A172 (cell line): ENCODE data around the gene UBE2QL1. TPM values are rescaled to one million over a fixed set of nuclear protein-coding genes. Genes with fewer than 3 reads are reported as not detected.

Experiments used
- DNase-seq: peaks from one replicate; pipeline ENCODE4 v3.0.0-alpha.2; 2015; ENCODE audit warnings: low spot score
- total RNA-seq: library from RNA; depleted of rRNA; stranded (reverse); fragments of >200 nt; shearing (Covaris generic); gene quantifications from 2 replicates; pipeline ENCODE4 v1.2.3, GENCODE V29; 2014; rRNA removed

The UBE2QL1 gene
- total RNA-seq, 1 experiment from 2014 or later = 1.9 TPM

DNA sequence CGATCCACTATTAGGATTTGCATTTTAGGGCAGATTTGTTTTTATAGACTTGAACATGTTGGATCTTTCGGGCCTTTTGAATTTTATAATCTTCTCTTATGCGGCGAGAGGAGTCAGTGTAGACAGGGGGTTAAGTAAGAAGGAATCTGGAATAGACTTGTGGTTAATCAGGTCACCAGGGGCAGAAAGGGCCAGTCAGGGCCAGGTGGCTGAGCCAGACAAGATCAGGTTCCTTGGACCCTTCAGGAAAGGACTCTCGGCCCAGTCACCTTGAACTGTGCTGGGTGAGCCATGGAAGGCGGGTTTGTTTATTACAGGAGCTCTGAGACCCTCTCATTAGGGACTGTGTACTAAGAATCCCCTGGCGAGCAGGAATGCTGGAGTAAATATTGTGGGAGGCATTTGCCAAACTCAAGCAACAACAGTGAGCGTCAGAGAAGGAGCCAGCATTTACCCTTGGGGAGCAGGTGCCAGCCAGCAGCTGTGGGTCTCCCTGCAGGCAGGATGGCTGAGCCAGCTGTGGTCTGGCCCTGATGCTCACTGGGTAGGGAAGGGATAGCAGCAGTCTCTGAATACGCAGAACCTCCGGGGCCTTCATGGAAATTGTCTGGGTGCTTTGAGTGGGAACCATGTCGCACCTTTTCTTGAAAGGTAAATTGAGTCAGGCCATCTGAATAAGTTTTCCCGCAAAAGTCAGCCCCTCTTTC lies 79.2 kb downstream of the UBE2QL1 start:
- no peak for DNase-seq

DNA sequence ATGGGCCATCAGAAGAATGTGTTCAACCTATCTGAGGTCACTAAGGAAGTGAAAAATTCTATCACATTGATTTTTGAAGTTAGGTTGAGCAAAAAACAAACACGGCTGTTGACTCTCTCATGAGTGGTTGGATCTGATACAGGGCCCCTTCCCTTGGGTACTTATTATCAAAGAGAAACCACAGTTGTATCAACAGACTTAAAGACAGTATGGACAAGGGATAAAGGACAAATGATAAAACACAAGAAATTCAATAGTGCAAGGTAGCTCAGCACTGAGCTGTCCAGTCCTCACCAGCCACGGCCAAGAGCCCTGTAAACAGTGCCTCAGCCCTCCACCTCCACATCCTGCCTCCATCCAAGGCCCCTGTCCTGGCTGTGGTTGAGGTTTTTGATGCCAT lies 86.9 kb downstream of the UBE2QL1 start:
- DNase-seq = no peak

DNA sequence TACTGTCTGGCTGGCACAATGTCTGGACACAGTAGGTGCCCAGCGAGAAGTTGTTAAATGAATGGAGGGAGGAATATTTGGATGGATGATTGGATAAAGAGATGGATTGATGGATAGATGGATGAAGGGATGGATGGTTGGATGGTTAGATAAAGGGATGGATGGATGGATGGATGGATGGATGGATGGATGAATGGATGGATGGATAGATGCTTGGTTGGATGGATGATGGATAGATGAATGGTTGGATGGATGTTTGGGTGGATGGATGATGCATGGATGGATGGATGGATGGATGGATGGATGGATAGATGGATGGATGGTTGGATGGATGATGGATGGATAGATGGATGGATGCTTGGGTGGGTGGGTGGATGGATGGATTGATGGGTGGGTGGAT lies 90.4 kb downstream of the UBE2QL1 start:
- no peak for DNase-seq

DNA sequence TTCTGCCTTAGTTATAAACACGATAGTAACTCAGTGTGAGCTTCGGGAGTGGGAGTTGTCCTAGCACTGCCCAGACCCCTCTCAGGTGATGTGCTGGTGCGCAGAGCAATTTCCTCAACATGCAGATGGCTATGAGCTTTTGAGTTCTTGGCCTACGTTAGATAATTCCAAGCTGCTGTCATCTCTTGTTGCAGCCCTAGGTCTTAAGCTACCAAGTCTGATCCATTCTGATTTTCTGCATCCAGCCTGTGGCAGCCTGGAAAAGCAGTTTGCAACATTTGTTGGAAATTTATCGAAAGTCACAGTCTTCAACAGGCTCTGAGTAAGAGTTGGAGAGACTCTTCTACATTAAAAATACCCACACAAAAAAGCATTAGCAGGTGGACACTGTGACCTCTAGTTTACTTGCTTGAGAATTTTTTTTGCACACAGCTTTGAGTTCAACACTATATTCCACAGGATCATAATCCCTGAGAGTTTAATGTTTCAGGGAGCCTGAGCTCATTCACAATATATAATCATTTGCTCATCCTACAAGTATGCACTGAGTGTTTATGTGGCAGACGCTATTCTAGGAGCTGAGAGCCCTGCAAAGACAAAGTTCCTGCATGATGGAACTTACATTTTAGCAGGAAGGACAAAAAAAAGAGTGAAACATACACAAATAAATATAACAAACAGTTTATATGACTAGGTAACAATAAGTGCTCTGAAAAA lies 91.6 kb downstream of the UBE2QL1 start:
- no peak for DNase-seq

DNA sequence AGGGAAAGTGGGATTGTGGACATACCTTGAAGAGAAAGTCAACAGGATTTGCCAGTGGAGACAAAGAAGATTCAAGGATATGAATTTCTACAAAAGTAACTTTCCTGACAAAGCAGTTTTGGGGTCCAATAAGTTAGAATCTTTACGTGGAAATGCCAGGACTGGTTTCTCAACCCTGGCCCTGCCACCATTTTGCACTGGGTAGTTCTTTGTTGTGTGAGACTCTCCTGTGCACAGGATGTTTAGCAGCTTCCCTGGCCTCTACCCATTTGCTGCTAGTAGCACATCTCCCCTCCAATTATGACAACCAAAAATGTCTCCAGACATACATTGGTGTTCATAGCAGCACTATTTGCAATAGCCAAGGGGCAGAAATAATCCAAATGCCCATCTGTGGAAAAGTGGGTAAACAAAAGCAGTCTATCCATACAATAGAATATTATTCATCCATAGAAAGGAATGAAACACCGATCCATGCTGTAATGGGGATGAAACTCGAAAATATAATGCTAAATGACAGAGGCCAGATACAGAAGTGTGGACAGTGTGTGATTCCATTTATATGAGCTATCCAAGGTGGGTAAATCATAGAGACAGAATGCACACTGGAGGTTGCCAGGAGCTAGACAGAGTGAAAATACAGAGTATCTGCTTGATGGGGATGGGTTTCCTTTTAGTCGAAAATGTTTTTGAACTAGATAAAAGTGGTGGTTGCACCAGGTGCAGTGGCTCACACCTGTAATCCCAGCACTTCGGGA lies 92.8 kb downstream of the UBE2QL1 start:
- no peak for DNase-seq

DNA sequence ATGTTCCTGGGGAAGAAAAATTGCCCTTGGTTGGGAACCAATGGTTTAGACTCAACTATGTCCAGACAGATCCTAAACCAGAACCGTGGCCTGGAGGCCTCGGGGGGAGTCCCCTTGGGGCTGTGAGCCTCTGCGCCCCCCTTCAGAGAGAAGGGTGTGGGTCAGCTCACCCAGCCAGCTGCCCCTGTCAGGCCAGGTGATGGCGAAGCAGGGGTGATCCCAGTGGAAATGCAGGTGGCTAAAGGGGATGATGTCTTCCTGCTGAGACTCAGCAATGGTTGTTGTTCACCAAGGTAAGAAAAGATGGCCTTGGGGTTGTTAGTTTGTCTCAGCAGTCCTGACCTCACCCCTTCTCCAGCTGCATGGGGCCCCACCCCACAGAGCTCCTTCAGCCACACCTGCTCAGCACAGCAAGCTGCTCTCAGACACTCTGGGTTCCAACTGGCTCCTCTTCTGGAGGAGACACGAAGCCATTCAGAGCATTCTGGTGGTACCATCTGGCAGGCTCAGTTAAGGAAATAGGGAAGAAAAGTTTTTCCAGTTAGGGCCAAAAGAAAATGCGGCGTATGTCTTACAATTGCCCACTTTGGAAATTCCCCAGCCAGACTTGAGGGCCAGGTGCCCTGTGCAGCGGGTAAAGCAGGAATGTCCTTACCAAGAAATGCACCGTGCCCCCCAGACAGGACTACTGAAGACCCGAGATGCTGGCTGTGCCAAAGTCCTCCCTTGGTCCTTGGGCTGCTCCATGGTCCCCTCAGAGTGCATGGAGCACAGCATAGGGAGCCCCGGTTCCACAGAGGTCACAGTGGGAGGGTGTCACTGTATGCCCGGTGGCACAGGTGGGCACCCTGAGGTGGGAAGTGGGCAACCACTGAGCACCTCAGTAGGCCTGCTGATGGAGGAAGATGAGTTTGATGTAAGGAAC lies 94.0 kb downstream of the UBE2QL1 start:
- no peak for DNase-seq

DNA sequence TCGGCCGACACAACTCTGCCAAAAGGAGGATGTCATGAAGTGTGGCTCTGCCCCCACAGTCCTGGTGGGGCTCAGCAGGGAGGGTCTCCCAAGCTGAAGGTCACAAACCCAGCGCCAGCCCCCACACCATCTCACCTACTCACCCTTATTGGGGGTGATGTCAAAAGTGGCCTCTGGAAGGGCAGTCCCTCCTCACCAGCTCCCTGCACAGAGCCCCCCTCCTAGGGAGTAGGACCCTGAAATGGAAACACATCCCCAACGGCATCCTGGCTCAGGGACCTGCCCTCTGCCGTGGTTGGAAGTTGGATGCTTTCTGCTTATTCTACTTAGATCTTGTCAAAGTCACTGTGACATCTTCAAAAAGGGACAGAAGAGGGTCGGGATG lies 94.7 kb downstream of the UBE2QL1 start:
- DNase-seq = no peak

DNA sequence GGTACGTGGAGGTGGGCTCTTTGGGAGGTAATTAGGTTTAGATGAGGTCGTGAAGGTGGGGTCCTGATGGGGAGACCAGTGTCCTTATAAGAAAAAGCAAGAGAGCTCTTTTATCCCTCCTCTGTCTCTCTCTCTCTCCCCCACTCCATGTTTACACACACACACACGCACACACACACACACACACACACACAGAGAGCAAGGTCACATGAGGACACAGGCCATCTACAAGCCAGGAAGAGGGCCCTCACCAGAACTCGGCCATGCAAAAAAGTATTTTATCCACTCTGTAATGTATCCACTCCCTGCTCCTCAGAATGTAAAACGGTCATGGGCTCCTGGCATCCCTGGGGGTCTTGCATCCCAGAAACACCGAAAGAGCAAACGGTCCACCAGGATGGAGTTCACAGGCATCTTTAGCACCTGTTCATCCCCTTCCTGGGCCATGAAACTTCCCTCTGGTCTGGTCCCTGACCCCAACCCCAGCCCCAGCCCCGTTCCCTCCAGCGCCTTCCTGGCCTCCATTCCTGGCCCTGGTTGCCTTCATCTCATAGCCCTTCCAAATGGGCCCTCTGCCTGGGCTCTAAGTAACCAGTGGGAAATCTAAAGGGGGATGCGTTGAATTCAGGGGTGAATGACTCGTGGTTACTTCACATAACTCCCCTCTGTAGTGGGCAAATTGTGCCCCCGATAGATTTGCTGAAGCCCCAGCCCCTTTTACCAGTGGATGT lies 95.3 kb downstream of the UBE2QL1 start:
- no peak for DNase-seq

Other genes starting within 250 kb of the UBE2QL1 start
- 20.5 and 28.6 TPM in 2 replicates for gene MED10, start 70.3 kb upstream of the UBE2QL1 start, total RNA-seq
- 78.1 and 95.3 TPM in 2 replicates for gene NSUN2, start 184.2 kb downstream of the UBE2QL1 start, total RNA-seq
- 51.3 and 62.8 TPM in 2 replicates for gene SRD5A1, start 184.6 kb downstream of the UBE2QL1 start, total RNA-seq